Lower leg skin (tissue), 4 donors: ENCODE measurements around the gene RBBP9. TPM values are rescaled to one million over a fixed set of nuclear protein-coding genes. Genes with fewer than 3 reads are reported as not detected.
A peak's percentile ranks its signal among the peaks of the same experiment; 100 is the strongest.

Experiments used
- DNase-seq, 2 donors: peaks; one replicate each; pipeline ENCODE4 v3.0.0-alpha.2; 2019; ENCODE audit warnings: low spot score in 2 of 2
- H3K4me3 ChIP-seq: fragments of 200-600 bp; sonication (generic); 2 replicates; pipeline ENCODE4 v1.5.1; 2017; ENCODE audit warnings: mild to moderate bottlenecking, low read depth; ENCODE audit not compliant: poor library complexity, severe bottlenecking
- POLR2A ChIP-seq, 2 donors: fragments of 450-650 bp; IDR thresholded peaks; one replicate each; pipeline ENCODE4 v1.6.1; 2016 to 2017; ENCODE audit warnings: antibody characterized with exemption in 2 of 2, mild to moderate bottlenecking in 1 of 2, moderate library complexity in 1 of 2
- WGBS, 2 donors: methylation state at CpG; one replicate each; pipeline ENCODE4 v1.1.5; 2018; 5-methylcytosine and 5-hydroxymethylcytosine counted together
- intact Hi-C: fragments of 100-400 bp; cut with DNase I; formaldehyde crosslinking; loops from one replicate; pipeline ENCODE4 v1.15.0; 2023; ENCODE audit warnings: low total_unique reads
- total RNA-seq, 4 donors: library from RNA; depleted of rRNA; stranded (reverse); fragments of >200 nt; gene quantifications; one replicate each; pipeline ENCODE4 v1.1.0, GENCODE V29; 2016
- TF ChIP-seq, protein P1 (sequence below), 3 donors: fragments of 450-650 bp; IDR thresholded peaks; one replicate each; pipeline ENCODE4 v1.5.1; 2016; ENCODE audit warnings: antibody characterized with exemption in 3 of 3, mild to moderate bottlenecking in 3 of 3, moderate library complexity in 2 of 3

Gene RBBP9
- 10 to 100 TPM; 14.2 to 26.1 (median 19.4) TPM for total RNA-seq

- WGBS, 2 donors: 2% methylated on average over 31 of the region's 31 CpGs
- peak within 1 kb of the TSS; percentile 60 for H3K4me3 ChIP-seq
- intact Hi-C loops: no loop called here
- DNase-seq: peak; percentile 77 to 95
- no peak for TF ChIP-seq POLR2A (IDR thresholded peaks at IDR 0.05)
- TF ChIP-seq, protein P1, sequence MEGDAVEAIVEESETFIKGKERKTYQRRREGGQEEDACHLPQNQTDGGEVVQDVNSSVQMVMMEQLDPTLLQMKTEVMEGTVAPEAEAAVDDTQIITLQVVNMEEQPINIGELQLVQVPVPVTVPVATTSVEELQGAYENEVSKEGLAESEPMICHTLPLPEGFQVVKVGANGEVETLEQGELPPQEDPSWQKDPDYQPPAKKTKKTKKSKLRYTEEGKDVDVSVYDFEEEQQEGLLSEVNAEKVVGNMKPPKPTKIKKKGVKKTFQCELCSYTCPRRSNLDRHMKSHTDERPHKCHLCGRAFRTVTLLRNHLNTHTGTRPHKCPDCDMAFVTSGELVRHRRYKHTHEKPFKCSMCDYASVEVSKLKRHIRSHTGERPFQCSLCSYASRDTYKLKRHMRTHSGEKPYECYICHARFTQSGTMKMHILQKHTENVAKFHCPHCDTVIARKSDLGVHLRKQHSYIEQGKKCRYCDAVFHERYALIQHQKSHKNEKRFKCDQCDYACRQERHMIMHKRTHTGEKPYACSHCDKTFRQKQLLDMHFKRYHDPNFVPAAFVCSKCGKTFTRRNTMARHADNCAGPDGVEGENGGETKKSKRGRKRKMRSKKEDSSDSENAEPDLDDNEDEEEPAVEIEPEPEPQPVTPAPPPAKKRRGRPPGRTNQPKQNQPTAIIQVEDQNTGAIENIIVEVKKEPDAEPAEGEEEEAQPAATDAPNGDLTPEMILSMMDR (IDR thresholded peaks at IDR 0.05): no peak
Measured at GRCh38 chr20:18496740-18497592, at the start of gene RBBP9. TSS of gene RBBP9 (minus strand) at chr20:18497225. CDS start at chr20:18497167, 58 bp downstream.

- intact Hi-C loops: no loop called here
- no peak for DNase-seq
- TF ChIP-seq, protein P1 (IDR thresholded peaks at IDR 0.05): no peak
- TF ChIP-seq POLR2A (IDR thresholded peaks at IDR 0.05): no peak
- H3K4me3 ChIP-seq: no peak overlapping the region
- WGBS, 2 donors: 94 to 100% methylated on average over 1 of the region's 1 CpG
Measured at GRCh38 chr20:18545566-18545965, 48.5 kb upstream of the RBBP9 start.

DNA sequence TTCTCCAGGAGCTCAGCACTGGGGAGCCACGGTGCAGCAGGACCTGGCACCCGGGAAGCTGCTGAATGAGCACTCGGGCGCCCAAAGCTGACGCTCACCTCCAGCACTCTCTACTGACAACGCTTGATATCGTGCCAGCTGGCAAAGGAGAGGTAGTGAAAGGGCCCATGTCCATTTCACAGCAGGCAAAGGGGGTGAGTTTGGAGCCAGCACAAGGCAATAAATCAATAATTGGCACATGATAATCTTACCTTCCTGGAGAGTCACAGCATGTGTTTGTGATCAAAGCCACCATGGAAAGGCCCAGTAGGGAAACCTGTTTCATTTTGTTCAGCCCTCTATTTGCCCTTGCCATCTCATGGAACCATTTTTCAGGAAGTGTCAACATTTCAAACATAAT lies 46.9 kb upstream of the RBBP9 start:
- WGBS, 2 donors: 85 to 86% methylated on average over 7 of the region's 7 CpGs
- DNase-seq: no peak

DNA sequence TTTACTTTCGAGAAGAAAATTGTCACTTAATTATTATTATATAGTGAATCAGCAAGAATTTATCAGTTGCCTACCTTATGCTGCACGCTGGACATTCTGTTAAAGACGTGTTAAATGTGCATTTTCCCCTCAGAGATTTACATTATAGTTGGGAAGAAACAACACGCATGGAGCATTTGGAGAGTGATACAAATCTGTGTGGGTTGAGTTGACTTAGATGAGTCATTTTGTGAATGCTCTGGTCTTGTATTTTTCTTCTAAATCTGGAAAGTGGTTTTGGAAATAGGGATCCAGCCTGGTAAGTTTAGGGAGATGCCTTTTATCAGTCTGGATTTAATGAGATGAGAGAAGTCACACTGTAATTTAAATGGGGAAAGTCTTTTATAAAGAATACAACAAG lies 46.2 kb upstream of the RBBP9 start:
- DNase-seq: no peak
- 92 to 95% methylated on average over 4 of the region's 4 CpGs for WGBS, 2 donors
- no peak overlapping the region for H3K4me3 ChIP-seq
- TF ChIP-seq POLR2A (IDR thresholded peaks at IDR 0.05): no peak
- TF ChIP-seq, protein P1 (IDR thresholded peaks at IDR 0.05): no peak
- intact Hi-C loops: no loop called here

More for the DNA sequence above, 46.9 kb upstream of the RBBP9 start:
- TF ChIP-seq, protein P1 (IDR thresholded peaks at IDR 0.05): no peak
- no peak for TF ChIP-seq POLR2A (IDR thresholded peaks at IDR 0.05)
- H3K4me3 ChIP-seq: no peak overlapping the region
- intact Hi-C loops: no loop called here

- 76 to 77% methylated on average over 5 of the region's 5 CpGs for WGBS, 2 donors
Measured at GRCh38 chr20:18541741-18542140, 44.7 kb upstream of the RBBP9 start.

More at GRCh38 chr20:18541741-18542140, 44.7 kb upstream of the RBBP9 start:
- intact Hi-C loops: no loop called here
- no peak for DNase-seq
- TF ChIP-seq POLR2A (IDR thresholded peaks at IDR 0.05): no peak
- TF ChIP-seq, protein P1 (IDR thresholded peaks at IDR 0.05): no peak
- H3K4me3 ChIP-seq: no peak overlapping the region
